HEK293 (cell line): ENCODE data around the gene SHC4.

Experiments
- FEZF1 ChIP-seq: fragments of 450-650 bp; formaldehyde crosslinking; IDR thresholded peaks from 2 replicates; pipeline ENCODE4 v1.5.1; 2016; ENCODE audit warnings: missing biosample characterization, missing genetic modification characterization
- GLIS2 ChIP-seq: fragments of 450-650 bp; formaldehyde crosslinking; IDR thresholded peaks from 2 replicates; pipeline ENCODE4 v1.5.1; 2016; ENCODE audit warnings: missing biosample characterization, missing genetic modification characterization
- HOXC10 ChIP-seq: sonication (generic); formaldehyde crosslinking; IDR thresholded peaks from 2 replicates; pipeline ENCODE4 v1.8.1; 2023; ENCODE audit warnings: mild to moderate bottlenecking, missing genetic modification reagents
- KLF10 ChIP-seq: fragments of 450-650 bp; IDR thresholded peaks from 2 replicates; pipeline ENCODE4 v1.5.1; 2018; ENCODE audit warnings: missing biosample characterization, mild to moderate bottlenecking, missing genetic modification characterization
- MEIS1 ChIP-seq: sonication (generic); formaldehyde crosslinking; IDR thresholded peaks from 2 replicates; pipeline ENCODE4 v1.8.1; 2022; ENCODE audit warnings: missing genetic modification reagents, mild to moderate bottlenecking, borderline replicate concordance
- PRDM1 ChIP-seq: fragments of 450-650 bp; formaldehyde crosslinking; IDR thresholded peaks from 2 replicates; pipeline ENCODE4; 2016; ENCODE audit warnings: missing biosample characterization, missing genetic modification characterization
- ZBTB17 ChIP-seq: fragments of 450-650 bp; formaldehyde crosslinking; IDR thresholded peaks from 2 replicates; pipeline ENCODE4 v1.5.1; 2016; ENCODE audit warnings: missing biosample characterization, missing genetic modification characterization
- ZBTB21 ChIP-seq: fragments of 450-650 bp; formaldehyde crosslinking; IDR thresholded peaks from 2 replicates; pipeline ENCODE4 v1.5.1; 2017; ENCODE audit warnings: missing biosample characterization, missing genetic modification characterization
- ZBTB44 ChIP-seq: fragments of 450-650 bp; IDR thresholded peaks from 2 replicates; pipeline ENCODE4 v1.5.1; 2018; ENCODE audit warnings: missing biosample characterization, mild to moderate bottlenecking, missing genetic modification characterization
- ZBTB48 ChIP-seq: fragments of 450-650 bp; formaldehyde crosslinking; IDR thresholded peaks from 2 replicates; pipeline ENCODE4 v1.5.1; 2016; ENCODE audit warnings: missing biosample characterization, missing genetic modification characterization
- ZIC2 ChIP-seq: fragments of 450-650 bp; formaldehyde crosslinking; IDR thresholded peaks from 2 replicates; pipeline ENCODE4 v1.5.1; 2016; ENCODE audit warnings: missing biosample characterization, missing genetic modification characterization
- ZNF157 ChIP-seq: fragments of 450-650 bp; formaldehyde crosslinking; IDR thresholded peaks from 2 replicates; pipeline ENCODE4 v1.5.1; 2016; ENCODE audit warnings: missing biosample characterization, missing genetic modification characterization
- ZNF174 ChIP-seq: fragments of 450-650 bp; formaldehyde crosslinking; IDR thresholded peaks from 2 replicates; pipeline ENCODE4 v1.5.0; 2017; ENCODE audit warnings: missing biosample characterization, mild to moderate bottlenecking, missing genetic modification characterization
- ZNF19 ChIP-seq: fragments of 450-650 bp; formaldehyde crosslinking; IDR thresholded peaks from 2 replicates; pipeline ENCODE4; 2016; ENCODE audit warnings: missing biosample characterization, missing genetic modification characterization, low read depth
- ZNF211 ChIP-seq: fragments of 450-650 bp; formaldehyde crosslinking; IDR thresholded peaks from 2 replicates; pipeline ENCODE4 v1.5.1; 2016; ENCODE audit warnings: low read depth, missing biosample characterization, missing genetic modification characterization
- ZNF223 ChIP-seq: fragments of 450-650 bp; formaldehyde crosslinking; IDR thresholded peaks from 2 replicates; pipeline ENCODE4 v1.5.1; 2016; ENCODE audit warnings: missing biosample characterization, missing genetic modification characterization
- ZNF274 ChIP-seq, 2 experiments: fragments of 200-500 bp in 1 of 2; fragments of 450-650 bp in 1 of 2; sonication (Bioruptor generic) in 1 of 2; formaldehyde crosslinking in 1 of 2; IDR thresholded peaks; 2 replicates each; pipeline versions ENCODE4 v1.5.1 to v1.6.1; 2014 to 2016; ENCODE audit warnings: borderline replicate concordance in 1 of 2, inconsistent platforms in 1 of 2, low read length in 1 of 2, missing biosample characterization in 1 of 2, missing genetic modification characterization in 1 of 2
- ZNF426 ChIP-seq: fragments of 450-650 bp; formaldehyde crosslinking; IDR thresholded peaks from 2 replicates; pipeline ENCODE4 v1.5.1; 2017; ENCODE audit warnings: missing biosample characterization, missing genetic modification characterization, mild to moderate bottlenecking, inconsistent platforms, moderate library complexity
- ZNF501 ChIP-seq: fragments of 450-650 bp; formaldehyde crosslinking; IDR thresholded peaks from 2 replicates; pipeline ENCODE4 v1.5.1; 2016; ENCODE audit warnings: missing biosample characterization, missing genetic modification characterization
- ZNF510 ChIP-seq: fragments of 450-650 bp; formaldehyde crosslinking; IDR thresholded peaks from 2 replicates; pipeline ENCODE4 v1.5.1; 2018; ENCODE audit warnings: mild to moderate bottlenecking, missing genetic modification characterization, missing biosample characterization; ENCODE audit not compliant: insufficient replicate concordance
- ZNF580 ChIP-seq: fragments of 450-650 bp; formaldehyde crosslinking; IDR thresholded peaks from 2 replicates; pipeline ENCODE4 v1.5.1; 2016; ENCODE audit warnings: missing biosample characterization, missing genetic modification characterization
- ZNF610 ChIP-seq: fragments of 450-650 bp; formaldehyde crosslinking; IDR thresholded peaks from 2 replicates; pipeline ENCODE4 v1.5.1; 2016; ENCODE audit warnings: missing biosample characterization, missing genetic modification characterization, borderline replicate concordance
- ZNF629 ChIP-seq: fragments of 450-650 bp; formaldehyde crosslinking; IDR thresholded peaks from 2 replicates; pipeline ENCODE4 v1.5.1; 2017; ENCODE audit warnings: missing biosample characterization, missing genetic modification characterization
- ZNF768 ChIP-seq: fragments of 450-650 bp; formaldehyde crosslinking; IDR thresholded peaks from 2 replicates; pipeline ENCODE4 v1.5.1; 2018; ENCODE audit warnings: missing biosample characterization, mild to moderate bottlenecking, missing genetic modification characterization
- ZNF777 ChIP-seq: fragments of 450-650 bp; formaldehyde crosslinking; IDR thresholded peaks from 2 replicates; pipeline ENCODE4 v1.5.1; 2017; ENCODE audit warnings: missing biosample characterization, missing genetic modification characterization, borderline replicate concordance
- ZSCAN16 ChIP-seq: fragments of 450-650 bp; formaldehyde crosslinking; IDR thresholded peaks from 2 replicates; pipeline ENCODE4 v1.5.1; 2016; ENCODE audit warnings: missing biosample characterization, missing genetic modification characterization
- TF ChIP-seq, protein P1 (sequence below): sonication (generic); formaldehyde crosslinking; IDR thresholded peaks from 2 replicates; pipeline ENCODE4 v1.8.1; 2022; ENCODE audit warnings: mild to moderate bottlenecking, moderate library complexity, missing genetic modification reagents
- TF ChIP-seq, protein P2 (sequence below): fragments of 450-650 bp; formaldehyde crosslinking; IDR thresholded peaks from 2 replicates; pipeline ENCODE4 v1.5.1; 2016; ENCODE audit warnings: missing biosample characterization, missing genetic modification characterization
- TF ChIP-seq, protein P3 (sequence below): fragments of 450-650 bp; formaldehyde crosslinking; IDR thresholded peaks from 2 replicates; pipeline ENCODE4 v1.5.1; 2017; ENCODE audit warnings: missing biosample characterization, missing genetic modification characterization
- TF ChIP-seq, protein P4 (sequence below): fragments of 450-650 bp; formaldehyde crosslinking; IDR thresholded peaks from 2 replicates; pipeline ENCODE4 v1.5.1; 2017; ENCODE audit warnings: missing biosample characterization, missing genetic modification characterization

SHC4 gene

DNA sequence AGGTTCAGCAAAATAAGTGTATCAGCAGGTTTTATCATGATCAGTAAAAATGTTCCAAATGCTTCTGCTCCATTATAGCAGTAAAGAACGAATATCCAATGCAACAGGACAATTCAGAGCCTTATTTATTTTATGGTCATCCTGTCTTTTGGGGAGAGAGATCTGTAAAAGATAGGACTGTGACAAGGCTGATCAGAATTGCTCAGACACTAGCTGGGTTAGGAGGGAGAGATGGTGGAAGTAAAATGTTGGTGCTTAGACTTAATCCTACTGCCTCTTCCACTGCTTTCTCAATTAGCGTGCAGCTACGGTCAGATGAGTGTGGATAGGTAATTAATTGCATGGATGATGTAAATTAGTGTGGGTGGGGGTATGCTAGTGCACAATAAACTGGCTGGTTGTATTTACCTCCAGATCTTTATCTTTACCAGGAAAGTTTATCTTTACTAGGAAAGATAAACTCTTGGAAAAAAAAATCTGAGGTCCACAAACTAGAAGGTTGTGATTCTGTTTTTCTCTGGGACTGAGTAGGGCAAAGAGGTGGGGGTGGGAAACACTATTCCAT lies 83.6 kb downstream of the SHC4 start (continued):
- TF ChIP-seq ZBTB44 (tag by site-specific recombination) = peak; percentile 39; the same call in 1 of the 2 replicates
- TF ChIP-seq ZNF777 (tag by site-specific recombination) = no peak
- peak; percentile 83 for TF ChIP-seq ZBTB17 (tag by site-specific recombination)
- no peak for TF ChIP-seq ZBTB21
- TF ChIP-seq ZNF157 (tag by site-specific recombination) = no peak
- TF ChIP-seq ZNF768 = no peak
- peak; percentile 71; the same call in 1 of the 2 replicates for TF ChIP-seq ZNF629 (tag by site-specific recombination)
- no peak for TF ChIP-seq ZNF580 (tag by site-specific recombination)
- TF ChIP-seq, protein P1, sequence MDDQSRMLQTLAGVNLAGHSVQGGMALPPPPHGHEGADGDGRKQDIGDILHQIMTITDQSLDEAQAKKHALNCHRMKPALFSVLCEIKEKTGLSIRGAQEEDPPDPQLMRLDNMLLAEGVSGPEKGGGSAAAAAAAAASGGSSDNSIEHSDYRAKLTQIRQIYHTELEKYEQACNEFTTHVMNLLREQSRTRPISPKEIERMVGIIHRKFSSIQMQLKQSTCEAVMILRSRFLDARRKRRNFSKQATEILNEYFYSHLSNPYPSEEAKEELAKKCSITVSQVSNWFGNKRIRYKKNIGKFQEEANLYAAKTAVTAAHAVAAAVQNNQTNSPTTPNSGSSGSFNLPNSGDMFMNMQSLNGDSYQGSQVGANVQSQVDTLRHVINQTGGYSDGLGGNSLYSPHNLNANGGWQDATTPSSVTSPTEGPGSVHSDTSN = no peak
- TF ChIP-seq KLF10 = 0 out of 2 replicates have a peak, but pooled peaks have one; percentile 36
- TF ChIP-seq, protein P2, sequence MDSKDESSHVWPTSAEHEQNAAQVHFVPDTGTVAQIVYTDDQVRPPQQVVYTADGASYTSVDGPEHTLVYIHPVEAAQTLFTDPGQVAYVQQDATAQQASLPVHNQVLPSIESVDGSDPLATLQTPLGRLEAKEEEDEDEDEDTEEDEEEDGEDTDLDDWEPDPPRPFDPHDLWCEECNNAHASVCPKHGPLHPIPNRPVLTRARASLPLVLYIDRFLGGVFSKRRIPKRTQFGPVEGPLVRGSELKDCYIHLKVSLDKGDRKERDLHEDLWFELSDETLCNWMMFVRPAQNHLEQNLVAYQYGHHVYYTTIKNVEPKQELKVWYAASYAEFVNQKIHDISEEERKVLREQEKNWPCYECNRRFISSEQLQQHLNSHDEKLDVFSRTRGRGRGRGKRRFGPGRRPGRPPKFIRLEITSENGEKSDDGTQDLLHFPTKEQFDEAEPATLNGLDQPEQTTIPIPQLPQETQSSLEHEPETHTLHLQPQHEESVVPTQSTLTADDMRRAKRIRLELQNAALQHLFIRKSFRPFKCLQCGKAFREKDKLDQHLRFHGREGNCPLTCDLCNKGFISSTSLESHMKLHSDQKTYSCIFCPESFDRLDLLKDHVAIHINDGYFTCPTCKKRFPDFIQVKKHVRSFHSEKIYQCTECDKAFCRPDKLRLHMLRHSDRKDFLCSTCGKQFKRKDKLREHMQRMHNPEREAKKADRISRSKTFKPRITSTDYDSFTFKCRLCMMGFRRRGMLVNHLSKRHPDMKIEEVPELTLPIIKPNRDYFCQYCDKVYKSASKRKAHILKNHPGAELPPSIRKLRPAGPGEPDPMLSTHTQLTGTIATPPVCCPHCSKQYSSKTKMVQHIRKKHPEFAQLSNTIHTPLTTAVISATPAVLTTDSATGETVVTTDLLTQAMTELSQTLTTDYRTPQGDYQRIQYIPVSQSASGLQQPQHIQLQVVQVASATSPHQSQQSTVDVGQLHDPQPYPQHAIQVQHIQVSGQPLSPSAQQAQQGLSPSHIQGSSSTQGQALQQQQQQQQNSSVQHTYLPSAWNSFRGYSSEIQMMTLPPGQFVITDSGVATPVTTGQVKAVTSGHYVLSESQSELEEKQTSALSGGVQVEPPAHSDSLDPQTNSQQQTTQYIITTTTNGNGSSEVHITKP (tag by site-specific recombination) = no peak
- TF ChIP-seq ZNF211 = no peak
- peak; percentile 56; the same call in 1 of the 2 replicates for TF ChIP-seq FEZF1 (tag by site-specific recombination)
- no peak for TF ChIP-seq ZSCAN16 (tag by site-specific recombination)
- TF ChIP-seq ZBTB48 (tag by site-specific recombination) = no peak
- TF ChIP-seq ZNF501 (tag by site-specific recombination) = 0 out of 2 replicates have a peak, but pooled peaks have one; percentile 19
- no peak for TF ChIP-seq ZNF510 (tag by site-specific recombination)
- TF ChIP-seq ZNF274 (IDR thresholded peaks at IDR 0.05; ENCODE audit: low read length) = no peak
- TF ChIP-seq ZNF274 (tag by site-specific recombination; IDR thresholded peaks at IDR 0.05; ENCODE audit: borderline replicate concordance) = no peak
- no peak for TF ChIP-seq ZIC2 (tag by site-specific recombination)
- no peak for TF ChIP-seq GLIS2
- no peak for TF ChIP-seq ZNF610
- TF ChIP-seq ZNF223 (tag by site-specific recombination) = no peak
- TF ChIP-seq ZNF174 = no peak
- TF ChIP-seq, protein P3, sequence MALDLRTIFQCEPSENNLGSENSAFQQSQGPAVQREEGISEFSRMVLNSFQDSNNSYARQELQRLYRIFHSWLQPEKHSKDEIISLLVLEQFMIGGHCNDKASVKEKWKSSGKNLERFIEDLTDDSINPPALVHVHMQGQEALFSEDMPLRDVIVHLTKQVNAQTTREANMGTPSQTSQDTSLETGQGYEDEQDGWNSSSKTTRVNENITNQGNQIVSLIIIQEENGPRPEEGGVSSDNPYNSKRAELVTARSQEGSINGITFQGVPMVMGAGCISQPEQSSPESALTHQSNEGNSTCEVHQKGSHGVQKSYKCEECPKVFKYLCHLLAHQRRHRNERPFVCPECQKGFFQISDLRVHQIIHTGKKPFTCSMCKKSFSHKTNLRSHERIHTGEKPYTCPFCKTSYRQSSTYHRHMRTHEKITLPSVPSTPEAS (tag by site-specific recombination) = no peak
- TF ChIP-seq MEIS1 = no peak
- no peak for TF ChIP-seq ZNF426 (tag by site-specific recombination)
- TF ChIP-seq, protein P4, sequence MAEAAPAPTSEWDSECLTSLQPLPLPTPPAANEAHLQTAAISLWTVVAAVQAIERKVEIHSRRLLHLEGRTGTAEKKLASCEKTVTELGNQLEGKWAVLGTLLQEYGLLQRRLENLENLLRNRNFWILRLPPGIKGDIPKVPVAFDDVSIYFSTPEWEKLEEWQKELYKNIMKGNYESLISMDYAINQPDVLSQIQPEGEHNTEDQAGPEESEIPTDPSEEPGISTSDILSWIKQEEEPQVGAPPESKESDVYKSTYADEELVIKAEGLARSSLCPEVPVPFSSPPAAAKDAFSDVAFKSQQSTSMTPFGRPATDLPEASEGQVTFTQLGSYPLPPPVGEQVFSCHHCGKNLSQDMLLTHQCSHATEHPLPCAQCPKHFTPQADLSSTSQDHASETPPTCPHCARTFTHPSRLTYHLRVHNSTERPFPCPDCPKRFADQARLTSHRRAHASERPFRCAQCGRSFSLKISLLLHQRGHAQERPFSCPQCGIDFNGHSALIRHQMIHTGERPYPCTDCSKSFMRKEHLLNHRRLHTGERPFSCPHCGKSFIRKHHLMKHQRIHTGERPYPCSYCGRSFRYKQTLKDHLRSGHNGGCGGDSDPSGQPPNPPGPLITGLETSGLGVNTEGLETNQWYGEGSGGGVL (tag by site-specific recombination) = peak; percentile 76
- no peak for TF ChIP-seq PRDM1 (tag by site-specific recombination)
- no peak for TF ChIP-seq HOXC10 (CRISPR knock-in tag)
- no peak for TF ChIP-seq ZNF19
